Hepatic stellate cell (primary cell): Measurements from ENCODE around the gene ZXDC.

Experiments
- DNase-seq: peaks from one replicate; pipeline ENCODE4 v3.0.0; 2011; ENCODE audit warnings: low spot score

Gene ZXDC

GRCh38 chr3:126451511-126451910, 24.2 kb downstream of the ZXDC start:
- DNase-seq = no peak

- DNase-seq = no peak
Observed at GRCh38 chr3:126450744-126451143, 24.9 kb downstream of the ZXDC start.

- DNase-seq = no peak
Observed at GRCh38 chr3:126450219-126450618, 25.5 kb downstream of the ZXDC start.

- no peak for DNase-seq
Observed at GRCh38 chr3:126449621-126450051, 26.1 kb downstream of the ZXDC start.

GRCh38 chr3:126448893-126449180, 26.9 kb downstream of the ZXDC start:
- no peak for DNase-seq

- no peak for DNase-seq
Observed at GRCh38 chr3:126448136-126448892, 27.4 kb downstream of the ZXDC start.

- no peak for DNase-seq
Observed at GRCh38 chr3:126447456-126448106, 28.1 kb downstream of the ZXDC start.

GRCh38 chr3:126446791-126447190, 28.9 kb downstream of the ZXDC start:
- DNase-seq = no peak

- DNase-seq = no peak
Observed at GRCh38 chr3:126446301-126446700, 29.4 kb downstream of the ZXDC start.

GRCh38 chr3:126445506-126445905, 30.2 kb downstream of the ZXDC start:
- no peak for DNase-seq

- DNase-seq = no peak
Observed at GRCh38 chr3:126442856-126443242, 32.8 kb downstream of the ZXDC start.

GRCh38 chr3:126442094-126442855, 33.4 kb downstream of the ZXDC start:
- no peak for DNase-seq

GRCh38 chr3:126441256-126441880, 34.3 kb downstream of the ZXDC start:
- no peak for DNase-seq

GRCh38 chr3:126440709-126440995, 35.0 kb downstream of the ZXDC start:
- DNase-seq = no peak

- DNase-seq = no peak
Observed at GRCh38 chr3:126439968-126440708, 35.6 kb downstream of the ZXDC start.

GRCh38 chr3:126439346-126439967, 36.2 kb downstream of the ZXDC start:
- DNase-seq = no peak

- DNase-seq = no peak
Observed at GRCh38 chr3:126438746-126439145, 36.9 kb downstream of the ZXDC start.

GRCh38 chr3:126438186-126438585, 37.5 kb downstream of the ZXDC start:
- DNase-seq = no peak

- DNase-seq = no peak
Observed at GRCh38 chr3:126436826-126437717, 38.6 kb downstream of the ZXDC start.

GRCh38 chr3:126435456-126436315, 40.0 kb downstream of the ZXDC start:
- DNase-seq = no peak
